Neuronal stem cell (in vitro differentiated cells): ENCODE data around the gene PCDHA11.
"Not testable (repeated sequence)": the region's sequence is repeated elsewhere in the genome, so short reads cannot be mapped to it uniquely, and the experiment has no call there.

ENCODE experiments used
- DNase-seq: peaks from one replicate; pipeline ENCODE4 v3.0.0-alpha.2; 2013; ENCODE audit warnings: low spot score
- H2AFZ ChIP-seq: one replicate; pipeline ENCODE4 v1.6.1; 2013; ENCODE audit warnings: mild to moderate bottlenecking, low read length, inconsistent platforms
- H2AK5ac ChIP-seq: 2 replicates; pipeline ENCODE4 v1.6.1; 2013; ENCODE audit warnings: low read depth, mild to moderate bottlenecking, inconsistent platforms, low read length, moderate library complexity, mixed read lengths
- H2BK120ac ChIP-seq: 2 replicates; pipeline ENCODE4 v1.6.1; 2013; ENCODE audit warnings: low read depth, mild to moderate bottlenecking, inconsistent platforms, low read length, moderate library complexity, mixed read lengths
- H2BK12ac ChIP-seq: one replicate; pipeline ENCODE4 v1.6.1; 2013; ENCODE audit warnings: low read length, inconsistent platforms
- H2BK15ac ChIP-seq: 2 replicates; pipeline ENCODE4 v1.6.1; 2013; ENCODE audit warnings: mild to moderate bottlenecking, low read length, inconsistent platforms, mixed read lengths
- H2BK5ac ChIP-seq: one replicate; pipeline ENCODE4 v1.6.1; 2013; ENCODE audit warnings: inconsistent platforms, mild to moderate bottlenecking, low read length, moderate library complexity
- H3K14ac ChIP-seq: one replicate; pipeline ENCODE4 v1.6.1; 2013; ENCODE audit warnings: low read length, inconsistent platforms
- H3K18ac ChIP-seq: 2 replicates; pipeline ENCODE4 v1.6.1; 2013; ENCODE audit warnings: low read length, inconsistent platforms
- H3K23ac ChIP-seq: 2 replicates; pipeline ENCODE4 v1.6.1; 2013; ENCODE audit warnings: low read depth, mild to moderate bottlenecking, mixed read lengths, low read length, inconsistent platforms; ENCODE audit not compliant: poor library complexity
- H3K27ac ChIP-seq: replicated peaks from 3 replicates; pipeline ENCODE4 v1.5.1; 2013; ENCODE audit warnings: low read length, inconsistent platforms
- H3K27me3 ChIP-seq, 3 experiments: 2 replicates each; pipeline ENCODE4 v1.6.1; 2013; ENCODE audit warnings: low read length in 3 of 3, mild to moderate bottlenecking in 2 of 3, inconsistent platforms in 1 of 3, low read depth in 1 of 3, mixed read lengths in 1 of 3, moderate library complexity in 1 of 3; ENCODE audit not compliant: control insufficient read depth in 3 of 3, insufficient read depth in 3 of 3
- H3K36me3 ChIP-seq, 2 donors: replicated peaks in 1 of 2; 2 replicates each; pipeline ENCODE4 v1.6.1; 2013; ENCODE audit warnings: low read length in 2 of 2; ENCODE audit not compliant: control insufficient read depth in 2 of 2, insufficient read depth in 2 of 2
- H3K4ac ChIP-seq: 2 replicates; pipeline ENCODE4 v1.6.1; 2013; ENCODE audit warnings: inconsistent platforms, mild to moderate bottlenecking, low read length, moderate library complexity
- H3K4me1 ChIP-seq, 2 donors: 1 replicate in 1 of 2; 2 replicates in 1 of 2; pipeline ENCODE4 v1.6.1; 2013; ENCODE audit warnings: low read length in 2 of 2, low read depth in 1 of 2; ENCODE audit not compliant: control insufficient read depth in 2 of 2, insufficient read depth in 1 of 2
- H3K4me2 ChIP-seq: one replicate; pipeline ENCODE4 v1.6.1; 2013; ENCODE audit warnings: mild to moderate bottlenecking, low read length, inconsistent platforms; ENCODE audit not compliant: insufficient read depth, poor library complexity, severe bottlenecking
- H3K4me3 ChIP-seq, 2 donors: 2 replicates each; pipeline ENCODE4 v1.5.1; 2013; ENCODE audit warnings: low read length in 2 of 2, mild to moderate bottlenecking in 2 of 2, inconsistent platforms in 1 of 2, moderate library complexity in 1 of 2
- H3K79me1 ChIP-seq: one replicate; pipeline ENCODE4 v1.6.1; 2013; ENCODE audit warnings: low read depth, mild to moderate bottlenecking, inconsistent platforms, low read length, moderate library complexity
- H3K9ac ChIP-seq: one replicate; pipeline ENCODE4 v1.6.1; 2013; ENCODE audit warnings: mild to moderate bottlenecking, low read depth, low read length, inconsistent platforms; ENCODE audit not compliant: poor library complexity
- H3K9me3 ChIP-seq, 2 donors: replicated peaks in 1 of 2; 2 replicates each; pipeline versions ENCODE3 to v1.6.1; 2013; ENCODE audit warnings: low read length in 2 of 2, mild to moderate bottlenecking in 2 of 2, inconsistent platforms in 1 of 2, low read depth in 1 of 2, mixed read lengths in 1 of 2, moderate library complexity in 1 of 2; ENCODE audit not compliant: control insufficient read depth in 2 of 2, insufficient read depth in 1 of 2
- H4K8ac ChIP-seq: one replicate; pipeline ENCODE4 v1.6.1; 2013; ENCODE audit warnings: low read depth, mild to moderate bottlenecking, inconsistent platforms, low read length, moderate library complexity
- H4K91ac ChIP-seq: one replicate; pipeline ENCODE4 v1.6.1; 2013; ENCODE audit warnings: low read length, low read depth, mild to moderate bottlenecking, inconsistent platforms; ENCODE audit not compliant: poor library complexity
- WGBS, 2 donors: extraction: QIAGEN DNeasy Blood & Tissue Kit; methylation state at CpG; one replicate each; pipeline ENCODE4 v1.1.7; 2013; ENCODE audit warnings: missing lambda C conversion rate in 2 of 2, mixed read lengths in 1 of 2; ENCODE audit not compliant: insufficient read length in 2 of 2, insufficient replicate concordance in 1 of 2; ENCODE audit errors: extremely low coverage in 2 of 2; 5-methylcytosine and 5-hydroxymethylcytosine counted together

PCDHA11 gene

DNA sequence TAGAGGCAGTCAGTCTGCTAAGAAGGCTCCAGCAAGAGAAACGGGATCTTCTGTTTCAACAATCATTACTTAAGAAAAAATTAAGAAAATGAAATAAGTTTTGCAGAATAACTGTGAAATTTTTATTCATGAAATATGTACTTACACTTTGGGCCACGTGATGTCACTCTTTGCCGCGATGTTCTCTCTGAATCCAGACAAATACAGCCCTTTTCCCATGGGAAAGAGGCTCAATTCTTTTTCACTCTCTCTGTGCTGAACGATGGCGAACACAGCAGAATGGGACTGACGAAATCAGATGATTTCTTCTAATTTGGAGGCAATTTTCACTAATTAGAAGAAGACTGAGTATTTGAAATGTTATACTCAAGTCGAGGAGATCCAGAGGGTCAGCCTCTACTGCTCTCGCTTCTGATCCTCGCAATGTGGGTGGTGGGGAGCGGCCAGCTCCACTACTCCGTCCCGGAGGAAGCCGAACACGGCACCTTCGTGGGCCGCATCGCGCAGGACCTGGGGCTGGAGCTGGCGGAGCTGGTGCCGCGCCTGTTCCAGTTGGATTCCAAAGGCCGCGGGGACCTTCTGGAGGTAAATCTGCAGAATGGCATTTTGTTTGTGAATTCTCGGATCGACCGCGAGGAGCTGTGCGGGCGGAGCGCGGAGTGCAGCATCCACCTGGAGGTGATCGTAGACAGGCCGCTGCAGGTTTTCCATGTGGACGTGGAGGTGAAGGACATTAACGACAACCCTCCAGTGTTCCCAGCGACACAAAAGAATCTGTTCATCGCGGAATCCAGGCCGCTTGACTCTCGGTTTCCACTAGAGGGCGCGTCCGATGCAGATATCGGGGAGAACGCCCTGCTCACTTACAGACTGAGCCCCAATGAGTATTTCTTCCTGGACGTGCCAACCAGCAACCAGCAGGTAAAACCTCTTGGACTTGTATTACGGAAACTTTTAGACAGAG is 20.3 kb upstream of the PCDHA11 start, which contains the start of gene PCDHA9:
PCDHA9 (plus strand) TSS at position 244 of the 964 bp plus-strand sequence; CDS start at position 358, 114 bp downstream.
- H3K23ac ChIP-seq, H3K4me2 ChIP-seq, H3K36me3 ChIP-seq, DNase-seq, H3K18ac ChIP-seq, H3K27me3 ChIP-seq, H2BK12ac ChIP-seq, H2BK15ac ChIP-seq, H2BK5ac ChIP-seq, H2AK5ac ChIP-seq, H3K79me1 ChIP-seq, H2BK120ac ChIP-seq, H3K14ac ChIP-seq, H3K27ac ChIP-seq, H3K9ac ChIP-seq, H3K4me1 ChIP-seq, H3K4me3 ChIP-seq, H4K8ac ChIP-seq, H4K91ac ChIP-seq, H2AFZ ChIP-seq, H3K4ac ChIP-seq: not testable (repeated sequence)
- peaks cover 0 to 40% of the 10 kb centered on the region in 2 donors for H3K9me3 ChIP-seq
- no CpG with 5 or more reads among the region's 48 CpGs for WGBS, 2 donors

DNA sequence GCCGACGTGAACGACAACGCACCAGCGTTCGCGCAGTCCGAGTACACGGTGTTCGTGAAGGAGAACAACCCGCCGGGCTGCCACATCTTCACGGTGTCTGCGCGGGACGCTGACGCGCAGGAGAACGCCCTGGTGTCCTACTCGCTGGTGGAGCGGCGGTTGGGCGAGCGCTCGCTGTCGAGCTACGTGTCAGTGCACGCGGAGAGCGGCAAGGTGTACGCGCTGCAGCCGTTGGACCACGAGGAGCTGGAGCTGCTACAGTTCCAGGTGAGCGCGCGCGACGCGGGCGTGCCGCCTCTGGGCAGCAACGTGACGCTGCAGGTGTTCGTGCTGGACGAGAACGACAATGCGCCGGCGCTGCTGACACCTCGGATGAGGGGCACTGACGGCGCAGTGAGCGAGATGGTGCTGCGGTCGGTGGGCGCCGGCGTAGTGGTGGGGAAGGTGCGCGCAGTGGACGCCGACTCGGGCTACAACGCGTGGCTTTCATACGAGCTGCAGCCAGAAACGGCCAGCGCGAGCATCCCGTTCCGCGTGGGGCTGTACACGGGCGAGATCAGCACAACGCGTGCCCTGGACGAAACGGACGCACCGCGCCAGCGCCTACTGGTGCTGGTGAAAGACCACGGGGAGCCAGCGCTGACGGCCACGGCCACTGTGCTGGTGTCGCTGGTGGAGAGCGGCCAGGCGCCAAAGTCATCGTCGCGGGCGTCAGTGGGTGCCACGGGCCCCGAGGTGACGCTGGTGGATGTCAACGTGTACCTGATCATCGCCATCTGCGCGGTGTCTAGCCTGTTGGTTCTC is 18.7 kb upstream of the PCDHA11 start:
- not testable (repeated sequence) for H3K36me3 ChIP-seq, H3K18ac ChIP-seq, H3K4me2 ChIP-seq, H2BK120ac ChIP-seq, H4K8ac ChIP-seq, H3K27ac ChIP-seq, H3K14ac ChIP-seq, H3K23ac ChIP-seq, H2BK5ac ChIP-seq, H3K4me1 ChIP-seq, H2AK5ac ChIP-seq, H2AFZ ChIP-seq, H2BK12ac ChIP-seq, H3K9ac ChIP-seq, H3K79me1 ChIP-seq, H3K4me3 ChIP-seq, H3K4ac ChIP-seq, H2BK15ac ChIP-seq, DNase-seq, H3K27me3 ChIP-seq, H4K91ac ChIP-seq
- H3K9me3 ChIP-seq, result peaks cover 0 to 30% of the 10 kb centered on the region in 2 donors
- WGBS, 2 donors, result no CpG with 5 or more reads among the region's 101 CpGs

DNA sequence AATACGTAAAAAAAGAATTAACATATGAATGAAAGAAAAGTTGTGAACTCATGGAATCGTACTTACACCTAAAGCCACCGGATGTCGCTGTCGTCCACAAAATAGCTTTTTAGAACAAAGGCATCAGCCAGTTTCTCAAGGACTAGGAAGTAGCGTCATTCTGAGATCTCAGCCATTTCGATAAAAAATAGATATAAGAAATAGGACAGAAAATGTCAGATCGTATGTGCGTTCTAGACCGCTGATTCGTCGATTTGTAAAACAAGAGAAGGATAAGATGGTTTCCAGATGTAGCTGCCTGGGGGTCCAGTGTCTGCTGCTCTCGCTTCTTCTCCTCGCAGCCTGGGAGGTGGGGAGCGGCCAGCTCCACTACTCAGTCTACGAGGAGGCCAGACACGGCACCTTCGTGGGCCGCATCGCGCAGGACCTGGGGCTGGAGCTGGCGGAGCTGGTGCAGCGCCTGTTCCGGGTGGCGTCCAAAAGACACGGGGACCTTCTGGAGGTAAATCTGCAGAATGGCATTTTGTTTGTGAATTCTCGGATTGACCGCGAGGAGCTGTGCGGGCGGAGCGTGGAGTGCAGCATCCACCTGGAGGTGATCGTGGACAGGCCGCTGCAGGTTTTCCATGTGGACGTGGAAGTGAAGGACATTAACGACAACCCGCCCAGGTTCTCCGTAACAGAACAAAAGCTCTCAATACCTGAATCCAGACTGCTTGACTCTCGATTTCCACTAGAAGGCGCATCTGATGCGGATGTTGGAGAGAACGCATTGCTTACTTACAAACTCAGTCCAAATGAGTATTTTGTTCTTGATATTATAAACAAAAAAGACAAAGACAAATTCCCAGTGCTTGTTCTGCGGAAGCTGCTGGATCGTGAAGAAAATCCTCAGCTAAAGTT is 12.7 kb upstream of the PCDHA11 start, which contains the start of gene PCDHA10:
PCDHA10 (plus strand) TSS at position 126 of the 903 bp plus-strand sequence; CDS start at position 278, 152 bp downstream.
- H3K9me3 ChIP-seq, result peaks cover 5 to 34% of the 10 kb centered on the region in 2 donors
- H3K27ac ChIP-seq, result no peak within 1 kb of the TSS
- no peak within 1 kb of the TSS for H2AFZ ChIP-seq
- H3K4me2 ChIP-seq, result no peak within 1 kb of the TSS
- peak within 1 kb of the TSS; percentile 44 for H3K9ac ChIP-seq
- H2BK120ac ChIP-seq, result no peak within 1 kb of the TSS
- H3K4me3 ChIP-seq, result peak within 1 kb of the TSS in 1 of 2 donors; percentile 74
- no peak within 1 kb of the TSS for H4K8ac ChIP-seq
- H3K18ac ChIP-seq, result no peak within 1 kb of the TSS
- H2BK5ac ChIP-seq, result no peak within 1 kb of the TSS
- peaks cover 4% of the 10 kb centered on the region for H3K79me1 ChIP-seq
- no peak within 1 kb of the TSS for H2AK5ac ChIP-seq
- peak; percentile 24 for DNase-seq
- no peak within 1 kb of the TSS for H3K14ac ChIP-seq
- peaks cover 0 to 11% of the 10 kb centered on the region in 2 donors for H3K36me3 ChIP-seq
- no peak within 1 kb of the TSS for H3K4ac ChIP-seq
- no peak within 1 kb of the TSS for H3K23ac ChIP-seq
- no peak within 1 kb of the TSS for H2BK15ac ChIP-seq
- H4K91ac ChIP-seq, result no peak within 1 kb of the TSS
- H3K27me3 ChIP-seq, result no peaks in the 10 kb centered on the region
- H2BK12ac ChIP-seq, result no peak within 1 kb of the TSS
- no CpG with 5 or more reads among the region's 44 CpGs for WGBS, 2 donors
- H3K4me1 ChIP-seq, result no peaks in the 10 kb centered on the region
